ENCODE measurements around the gene FAF2. TPM values are rescaled to one million over a fixed set of nuclear protein-coding genes. Genes with fewer than 3 reads are reported as not detected.
A peak's percentile ranks its signal among the peaks of the same experiment; 100 is the strongest.

The FAF2 gene
- total RNA-seq, 1 donor from 2014 or later = 31.8 TPM

DNA sequence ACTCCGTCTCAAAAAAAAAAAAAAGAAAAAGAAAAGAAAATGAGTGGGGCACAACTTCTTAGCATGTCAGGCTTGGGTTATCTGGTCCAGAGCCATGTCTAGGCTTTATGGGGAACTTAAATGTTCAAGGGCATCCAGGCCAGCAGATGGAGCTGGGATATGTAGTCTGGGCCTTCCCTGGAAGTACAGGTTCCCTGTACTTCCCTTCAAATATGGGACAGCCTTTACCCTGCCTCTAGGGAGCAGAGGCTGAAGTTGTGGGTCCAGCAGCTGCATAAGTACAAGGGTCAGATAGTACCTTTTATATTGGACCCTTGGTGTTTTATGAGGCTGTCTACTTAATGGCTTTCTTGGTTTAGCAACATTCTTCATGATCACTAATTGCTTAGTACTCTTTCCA lies 42.1 kb downstream of the FAF2 start:
- TF ChIP-seq, protein P1, sequence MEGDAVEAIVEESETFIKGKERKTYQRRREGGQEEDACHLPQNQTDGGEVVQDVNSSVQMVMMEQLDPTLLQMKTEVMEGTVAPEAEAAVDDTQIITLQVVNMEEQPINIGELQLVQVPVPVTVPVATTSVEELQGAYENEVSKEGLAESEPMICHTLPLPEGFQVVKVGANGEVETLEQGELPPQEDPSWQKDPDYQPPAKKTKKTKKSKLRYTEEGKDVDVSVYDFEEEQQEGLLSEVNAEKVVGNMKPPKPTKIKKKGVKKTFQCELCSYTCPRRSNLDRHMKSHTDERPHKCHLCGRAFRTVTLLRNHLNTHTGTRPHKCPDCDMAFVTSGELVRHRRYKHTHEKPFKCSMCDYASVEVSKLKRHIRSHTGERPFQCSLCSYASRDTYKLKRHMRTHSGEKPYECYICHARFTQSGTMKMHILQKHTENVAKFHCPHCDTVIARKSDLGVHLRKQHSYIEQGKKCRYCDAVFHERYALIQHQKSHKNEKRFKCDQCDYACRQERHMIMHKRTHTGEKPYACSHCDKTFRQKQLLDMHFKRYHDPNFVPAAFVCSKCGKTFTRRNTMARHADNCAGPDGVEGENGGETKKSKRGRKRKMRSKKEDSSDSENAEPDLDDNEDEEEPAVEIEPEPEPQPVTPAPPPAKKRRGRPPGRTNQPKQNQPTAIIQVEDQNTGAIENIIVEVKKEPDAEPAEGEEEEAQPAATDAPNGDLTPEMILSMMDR (IDR thresholded peaks at IDR 0.05) = no peak
- H3K4me3 ChIP-seq = no peak overlapping the region
- no peak for DNase-seq
- H3K27ac ChIP-seq = no peak overlapping the region
- intact Hi-C loops (cut with DNase I) = no loop called here
- peaks cover 20% of the 10 kb centered on the region for H3K4me1 ChIP-seq
- H3K9me3 ChIP-seq = no peaks in the 10 kb centered on the region
- H3K27me3 ChIP-seq (ENCODE audit: low read depth) = no peaks in the 10 kb centered on the region
- no peak for ATAC-seq
- H3K36me3 ChIP-seq = peaks cover 85% of the 10 kb centered on the region

DNA sequence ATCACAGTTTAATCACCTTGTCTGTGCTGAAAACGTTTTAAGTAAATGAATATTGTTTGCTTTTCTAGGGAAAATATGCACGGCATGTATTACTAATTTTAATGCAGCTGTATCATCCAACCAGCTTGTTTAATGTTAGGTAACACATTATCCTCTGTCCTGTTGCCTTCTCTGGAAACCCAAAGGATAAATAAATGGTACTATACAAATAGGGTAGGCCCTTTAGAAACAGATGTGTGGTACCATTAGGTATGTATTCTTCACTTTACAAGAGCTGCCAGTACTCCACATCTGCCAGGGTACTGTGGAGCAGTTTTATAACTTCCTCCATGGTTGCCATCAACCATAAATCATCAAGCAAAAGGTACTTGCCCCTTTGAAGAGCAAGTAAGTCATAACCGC lies 42.9 kb downstream of the FAF2 start:
- peaks cover 89% of the 10 kb centered on the region for H3K36me3 ChIP-seq

DNA sequence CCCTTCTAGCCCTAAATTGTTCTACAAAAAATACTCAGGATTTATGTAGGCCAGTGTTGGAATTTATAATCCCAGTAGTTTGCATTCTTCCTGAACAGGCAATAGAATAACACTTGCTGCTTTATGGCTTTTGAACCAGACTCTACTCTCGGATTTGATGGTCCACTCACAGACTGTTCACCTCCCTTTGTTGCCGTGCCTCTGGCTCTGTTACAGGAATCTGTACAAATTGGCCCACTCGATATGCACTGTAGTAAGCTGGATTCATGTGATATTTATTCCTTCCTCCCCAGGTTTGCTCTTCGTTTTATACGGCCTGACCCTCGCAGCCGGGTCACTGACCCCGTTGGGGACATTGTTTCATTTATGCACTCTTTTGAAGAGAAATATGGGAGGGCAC lies 43.7 kb downstream of the FAF2 start:
- TF ChIP-seq, protein P1 (IDR thresholded peaks at IDR 0.05) = no peak
- DNase-seq (no peak), ATAC-seq (no peak)
- intact Hi-C loops (cut with DNase I) = no loop called here
- H3K4me1 ChIP-seq = peaks cover 9% of the 10 kb centered on the region
- peaks cover 89% of the 10 kb centered on the region for H3K36me3 ChIP-seq
- H3K4me3 ChIP-seq = no peak overlapping the region
- no peak overlapping the region for H3K27ac ChIP-seq
- H3K27me3 ChIP-seq (ENCODE audit: low read depth) = no peaks in the 10 kb centered on the region
- H3K9me3 ChIP-seq = no peaks in the 10 kb centered on the region

More for the DNA sequence above, 42.9 kb downstream of the FAF2 start:
- intact Hi-C loops (cut with DNase I) = no loop called here
- DNase-seq (no peak), ATAC-seq (peak in 1 of 2 donors; percentile 23)
- peaks cover 17% of the 10 kb centered on the region for H3K4me1 ChIP-seq
- H3K4me3 ChIP-seq = no peak overlapping the region
- H3K9me3 ChIP-seq = no peaks in the 10 kb centered on the region
- TF ChIP-seq, protein P1 (IDR thresholded peaks at IDR 0.05) = no peak
- H3K27ac ChIP-seq = no peak overlapping the region
- H3K27me3 ChIP-seq (ENCODE audit: low read depth) = no peaks in the 10 kb centered on the region

DNA sequence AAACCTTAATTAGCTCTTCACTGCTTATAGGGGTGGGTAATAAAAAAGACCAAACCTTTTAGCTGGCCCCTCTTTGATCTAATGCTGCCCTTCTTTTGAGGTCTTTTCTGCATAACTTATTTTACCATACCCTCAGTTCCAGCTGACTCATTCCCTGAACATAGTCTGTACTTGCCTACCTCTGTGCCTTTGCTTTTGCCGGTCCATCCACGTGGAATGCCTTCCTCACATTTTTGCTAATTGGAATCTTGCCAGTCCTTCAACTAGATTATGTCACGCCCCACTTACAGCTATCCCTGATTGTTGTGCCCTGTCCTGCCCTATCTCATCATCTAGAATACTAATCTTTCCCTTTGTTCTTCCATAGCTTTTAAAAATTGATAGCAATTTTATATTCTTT lies 44.2 kb downstream of the FAF2 start:
- intact Hi-C loops (cut with DNase I) = no loop called here
- peaks cover 90% of the 10 kb centered on the region for H3K36me3 ChIP-seq
- no peaks in the 10 kb centered on the region for H3K27me3 ChIP-seq (ENCODE audit: low read depth)

DNA sequence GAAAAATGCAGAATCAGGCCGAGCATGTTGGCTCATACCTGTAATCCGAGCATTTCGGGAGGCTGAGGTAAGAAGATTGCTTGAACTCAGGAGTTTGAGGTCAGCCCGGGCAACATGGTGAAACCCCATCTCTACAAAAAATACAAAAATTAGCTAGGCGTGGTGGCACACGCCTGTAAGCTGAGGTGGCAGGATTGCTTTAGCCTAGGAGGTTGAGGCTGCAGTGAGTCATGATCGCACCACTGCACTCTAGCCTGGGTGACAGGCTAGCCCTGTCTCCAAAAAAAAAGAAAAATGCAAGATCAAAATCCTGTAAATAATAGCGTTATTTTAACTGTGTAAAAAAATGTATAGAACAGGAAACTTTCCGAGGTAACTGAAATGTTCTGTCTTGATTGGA lies 49.7 kb downstream of the FAF2 start:
- ATAC-seq (no peak), DNase-seq (no peak)
- Histone ChIP-seq H3K4me3 (no peak overlapping the region), H3K27me3 (ENCODE audit: low read depth) (no peaks in the 10 kb centered on the region), H3K27ac (no peak overlapping the region), H3K4me1 (no peaks in the 10 kb centered on the region), H3K36me3 (peaks cover 100% of the 10 kb centered on the region), H3K9me3 (no peaks in the 10 kb centered on the region)
- intact Hi-C loops (cut with DNase I) = no loop called here
- TF ChIP-seq, protein P1 (IDR thresholded peaks at IDR 0.05) = no peak

More for the DNA sequence above, 44.2 kb downstream of the FAF2 start:
- Histone ChIP-seq H3K27ac (no peak overlapping the region), H3K9me3 (no peaks in the 10 kb centered on the region), H3K4me3 (no peak overlapping the region), H3K4me1 (peaks cover 4% of the 10 kb centered on the region)
- DNase-seq (no peak), ATAC-seq (no peak)
- TF ChIP-seq, protein P1 (IDR thresholded peaks at IDR 0.05) = no peak

DNA sequence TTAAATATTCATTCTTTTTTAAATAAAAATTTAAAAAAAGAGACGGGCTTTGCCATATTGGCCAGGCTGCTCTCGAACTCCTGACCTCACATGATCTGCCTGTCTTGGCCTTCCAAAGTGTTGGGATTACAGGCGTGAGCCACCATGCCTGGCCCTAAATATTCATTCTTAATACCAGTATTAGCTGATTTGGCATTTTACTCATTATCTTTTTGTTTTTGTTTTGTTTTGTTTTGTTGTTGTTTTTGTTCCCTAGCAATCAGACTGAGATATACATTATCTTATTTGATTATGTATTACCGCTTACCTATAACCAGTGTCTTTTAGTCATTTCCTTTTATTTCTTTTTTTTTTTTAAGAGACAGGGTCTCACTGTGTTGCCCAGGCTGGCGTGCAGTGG lies 51.1 kb downstream of the FAF2 start:
- TF ChIP-seq, protein P1 (IDR thresholded peaks at IDR 0.05) = no peak
- no peaks in the 10 kb centered on the region for H3K9me3 ChIP-seq
- no peak for DNase-seq
- intact Hi-C loops (cut with DNase I) = no loop called here
- ATAC-seq = no peak
- H3K27ac ChIP-seq = no peak overlapping the region
- no peak overlapping the region for H3K4me3 ChIP-seq
- no peaks in the 10 kb centered on the region for H3K27me3 ChIP-seq (ENCODE audit: low read depth)
- H3K36me3 ChIP-seq = peaks cover 100% of the 10 kb centered on the region
- H3K4me1 ChIP-seq = no peaks in the 10 kb centered on the region

All from lower lobe of right lung (tissue), 2 donors.